ENCODE measurements around the gene CEP192.
A peak's percentile ranks its signal among the peaks of the same experiment; 100 is the strongest.
"Not testable (repeated sequence)": the region's sequence is repeated elsewhere in the genome, so short reads cannot be mapped to it uniquely, and the experiment has no call there.

The CEP192 gene

DNA sequence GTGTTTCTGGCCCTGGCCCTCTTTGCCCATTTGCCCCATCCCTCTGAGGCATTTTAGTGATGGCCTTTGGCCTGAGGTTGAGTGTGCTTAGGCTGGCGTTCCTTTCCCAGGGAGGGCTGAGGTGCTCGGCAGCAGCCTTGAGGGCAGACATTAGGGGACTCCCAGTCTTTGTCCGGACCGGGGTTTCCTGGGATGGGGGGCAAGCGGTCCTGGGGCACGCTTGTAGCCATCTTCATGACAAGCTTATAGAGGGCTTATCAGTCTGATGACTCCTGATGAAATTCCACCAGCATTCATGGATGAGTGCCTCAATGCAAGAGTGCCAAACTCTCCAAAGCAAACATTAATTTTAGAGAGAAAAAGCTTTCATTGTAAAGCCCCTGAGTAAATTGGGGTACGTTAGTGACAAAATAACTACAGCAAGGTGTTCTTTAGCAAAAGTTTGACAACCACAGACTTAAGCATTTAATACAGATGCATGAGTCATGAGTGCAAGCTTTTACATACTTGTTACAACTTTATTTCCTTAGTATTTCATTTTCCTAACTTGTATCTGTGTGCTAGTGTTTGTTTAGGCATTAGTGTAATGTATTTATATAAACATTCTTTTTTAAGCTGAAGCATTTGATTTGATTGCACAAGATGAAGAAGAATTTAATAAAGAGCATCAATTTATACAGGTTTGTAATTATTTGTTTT lies 45.6 kb downstream of the CEP192 start:
- DNase-seq, result no peak

DNA sequence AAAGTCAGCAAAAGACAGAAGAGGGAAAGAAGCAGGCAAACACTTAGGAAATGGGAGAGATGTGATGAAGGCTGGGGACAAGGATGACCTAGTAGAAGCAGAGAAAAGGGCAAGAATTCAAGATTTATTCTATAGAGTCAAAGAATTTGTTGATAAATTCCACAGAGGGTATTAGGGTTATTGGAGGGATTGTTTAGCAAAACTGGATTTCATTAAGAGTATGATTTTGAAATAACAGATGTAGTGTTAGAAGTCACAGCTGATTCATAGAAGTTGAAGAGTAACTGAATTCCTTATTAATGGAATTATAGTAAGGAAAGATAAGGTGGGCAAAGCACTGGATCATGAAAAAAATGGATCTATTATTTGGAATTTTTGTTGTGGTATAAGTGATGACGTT lies 48.6 kb downstream of the CEP192 start:
- DNase-seq, result no peak

DNA sequence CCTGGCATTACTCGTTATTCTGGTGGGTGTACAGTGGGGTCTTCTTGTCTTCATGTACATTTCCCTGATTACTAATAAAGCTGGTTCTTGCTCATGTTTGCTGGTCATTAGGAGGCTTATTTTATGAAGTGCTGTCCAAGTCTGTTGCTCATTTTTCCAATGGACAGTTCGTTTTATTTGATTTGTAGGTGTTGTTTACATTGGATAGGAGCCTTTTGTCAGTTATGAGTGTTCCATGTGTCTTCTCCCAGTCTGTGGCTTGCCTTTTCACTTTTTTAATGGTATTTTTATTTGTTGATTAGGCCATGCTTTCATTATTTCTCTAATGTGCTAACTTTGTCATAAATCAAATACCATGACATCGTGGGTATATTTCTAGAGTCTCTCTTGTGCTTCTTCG lies 51.9 kb downstream of the CEP192 start:
- no peak for DNase-seq

DNA sequence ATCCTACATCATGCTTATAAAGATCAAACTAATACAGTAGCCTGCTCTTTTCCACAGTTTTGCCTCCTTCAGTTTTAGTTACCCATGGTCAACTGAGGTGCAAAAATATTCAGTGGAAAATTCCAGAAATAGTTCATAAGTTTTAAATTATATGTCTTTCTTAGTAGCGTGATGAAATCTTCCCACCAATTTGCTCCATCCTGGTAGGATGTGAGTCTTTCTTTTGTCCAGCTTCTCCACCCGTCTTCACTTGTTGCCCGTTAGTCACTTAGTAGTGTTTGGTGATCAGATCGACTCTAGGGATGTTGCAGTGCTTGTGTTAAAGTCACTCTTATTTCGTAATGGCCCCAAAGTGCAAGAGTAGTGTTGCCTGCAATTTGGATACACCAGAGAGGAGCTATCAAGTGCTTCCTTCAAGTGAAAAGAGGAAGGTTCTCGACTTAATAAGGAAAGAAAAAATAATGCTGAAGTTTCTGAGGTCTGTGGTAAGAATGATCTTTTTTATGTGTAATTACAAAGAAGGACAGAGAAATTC lies 57.0 kb downstream of the CEP192 start:
- DNase-seq, result no peak

DNA sequence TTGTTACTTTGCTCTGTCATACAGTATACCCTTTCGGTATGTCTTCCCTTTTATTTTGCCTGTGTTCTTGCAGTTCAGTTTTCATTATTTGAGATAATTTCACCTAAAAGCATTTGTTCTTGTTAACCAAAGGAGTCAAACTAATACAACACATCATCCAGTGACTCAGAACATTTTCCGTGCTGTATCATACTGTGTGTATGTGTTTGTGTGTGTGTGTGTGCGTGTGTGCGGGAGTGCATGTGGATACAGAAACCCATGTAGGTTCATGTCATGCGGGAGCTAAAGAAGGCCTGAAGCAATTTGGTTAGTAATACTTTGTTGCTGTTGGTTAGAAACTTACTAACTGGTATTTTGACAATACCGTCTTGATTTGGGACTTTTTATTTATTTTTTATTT lies 60.0 kb downstream of the CEP192 start:
- DNase-seq, result no peak

DNA sequence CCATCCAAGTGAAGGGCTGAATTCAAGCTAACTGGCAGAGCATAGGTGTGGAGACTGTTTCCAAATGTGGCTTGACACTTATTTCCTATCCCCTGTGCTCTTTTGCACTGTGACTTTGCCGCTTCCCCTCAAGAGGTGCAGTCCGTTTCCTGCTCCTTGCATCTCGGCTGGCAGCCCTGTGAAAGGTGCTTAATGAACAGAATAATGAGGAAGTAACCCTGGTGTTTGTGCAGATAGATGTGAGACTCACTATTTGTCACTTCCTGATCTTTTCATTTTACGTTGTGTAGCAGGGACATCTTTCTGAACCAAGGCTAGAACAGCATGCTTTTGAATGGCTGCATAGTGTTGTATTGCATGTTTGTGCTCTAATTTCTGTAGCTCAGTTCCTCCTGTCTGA lies 60.8 kb downstream of the CEP192 start:
- no peak for DNase-seq

DNA sequence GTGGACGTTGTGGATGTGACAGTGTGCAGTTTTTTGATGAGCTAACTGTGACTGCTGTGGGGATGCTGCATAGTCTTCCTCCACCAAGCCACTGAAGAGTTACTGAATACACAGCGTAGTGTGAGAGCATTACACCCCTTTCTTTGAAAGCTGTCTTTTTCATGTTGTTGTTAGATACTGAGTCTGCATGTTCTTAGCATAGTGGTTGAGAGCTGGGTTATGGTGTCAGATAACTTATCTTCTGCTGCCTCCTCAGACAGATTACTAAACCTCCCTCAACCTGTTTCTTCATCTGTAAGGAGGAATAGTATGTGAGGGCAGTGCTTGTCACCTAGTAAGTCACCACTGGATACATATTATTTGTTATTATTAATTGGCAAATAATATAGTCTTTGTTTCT lies 63.2 kb downstream of the CEP192 start:
- no peak for DNase-seq

DNA sequence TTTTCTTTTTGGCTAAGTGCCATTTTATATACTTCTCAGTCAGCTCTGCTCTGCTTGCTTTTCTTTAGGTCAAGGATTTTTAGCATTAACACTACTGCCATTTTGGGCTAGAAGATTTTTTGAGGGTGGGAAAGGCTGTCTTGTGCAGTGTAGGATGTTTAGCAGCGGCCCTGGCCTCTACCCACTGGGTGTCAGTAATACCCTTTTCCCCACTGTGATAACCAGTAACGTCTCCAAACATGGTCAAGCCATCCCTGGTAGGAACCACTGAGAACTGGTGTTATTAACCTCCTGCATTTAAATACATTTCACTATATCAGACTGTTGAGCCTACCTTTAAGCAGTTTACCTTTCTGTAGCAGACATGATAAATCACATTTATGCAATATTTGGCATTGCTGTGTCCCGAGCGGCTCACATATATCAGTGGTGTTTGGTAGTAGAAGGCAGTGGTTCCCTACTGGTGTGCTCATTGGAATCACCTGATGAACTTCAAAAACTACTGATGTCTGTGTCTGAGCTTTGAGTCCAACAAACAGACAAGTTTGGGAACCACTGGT lies 70.5 kb downstream of the CEP192 start:
- no peak for DNase-seq

DNA sequence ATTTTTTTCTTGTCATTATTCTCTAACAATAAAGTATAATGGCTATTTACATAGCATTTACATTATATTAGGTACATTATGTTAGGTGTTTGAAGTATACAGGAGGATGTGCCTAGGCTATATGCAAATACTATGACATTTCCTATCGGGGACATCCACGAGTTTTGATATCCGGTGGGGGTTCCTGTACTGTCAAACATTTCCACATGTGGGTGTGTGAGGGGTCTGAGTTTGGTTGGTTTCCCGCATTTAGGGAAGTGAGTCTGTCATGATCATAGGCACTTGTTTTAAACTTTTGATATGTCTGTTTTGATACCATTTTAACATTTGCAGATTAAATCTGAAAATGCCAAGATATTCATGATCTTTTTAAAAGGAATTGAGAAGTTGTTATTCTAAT lies 76.0 kb downstream of the CEP192 start:
- no peak for DNase-seq

DNA sequence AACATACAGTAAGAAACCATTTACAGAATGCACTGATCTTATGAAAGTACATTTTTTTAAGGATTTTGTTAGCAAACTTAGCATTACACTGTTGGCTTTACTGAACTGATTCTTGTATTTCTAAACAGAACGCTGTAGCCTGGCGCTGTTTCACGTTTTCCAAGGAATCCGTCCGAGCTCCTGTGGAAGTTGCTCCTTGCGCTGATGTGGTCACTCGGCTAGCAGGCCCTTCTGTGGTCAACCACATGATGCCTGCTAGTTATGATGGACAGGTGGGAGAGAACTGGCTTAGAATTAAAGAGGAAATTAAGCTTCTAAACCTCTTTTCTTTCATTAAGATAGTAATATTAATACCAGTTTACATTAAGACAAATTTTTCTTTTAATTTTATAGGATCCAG lies 76.8 kb downstream of the CEP192 start:
- no peak for DNase-seq

DNA sequence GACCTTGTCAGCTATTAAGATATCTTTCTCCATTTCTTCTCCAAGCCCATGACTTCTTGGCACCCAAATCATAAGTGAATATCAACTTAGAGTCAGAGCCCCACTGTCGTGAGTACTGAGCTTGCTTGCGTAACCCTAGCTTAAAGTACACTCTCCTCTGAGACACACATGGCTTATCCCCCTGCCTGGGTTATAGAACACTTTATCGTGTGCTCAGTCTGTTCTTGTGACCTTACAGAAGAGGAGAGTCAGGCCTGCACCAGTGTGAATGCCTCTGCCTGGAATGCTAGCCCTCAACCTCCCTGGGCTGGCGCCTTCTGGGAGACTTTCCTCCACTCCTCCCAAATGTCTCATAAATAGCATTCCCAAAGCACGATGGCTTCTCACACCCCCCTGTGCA lies 79.3 kb downstream of the CEP192 start:
- no peak for DNase-seq

DNA sequence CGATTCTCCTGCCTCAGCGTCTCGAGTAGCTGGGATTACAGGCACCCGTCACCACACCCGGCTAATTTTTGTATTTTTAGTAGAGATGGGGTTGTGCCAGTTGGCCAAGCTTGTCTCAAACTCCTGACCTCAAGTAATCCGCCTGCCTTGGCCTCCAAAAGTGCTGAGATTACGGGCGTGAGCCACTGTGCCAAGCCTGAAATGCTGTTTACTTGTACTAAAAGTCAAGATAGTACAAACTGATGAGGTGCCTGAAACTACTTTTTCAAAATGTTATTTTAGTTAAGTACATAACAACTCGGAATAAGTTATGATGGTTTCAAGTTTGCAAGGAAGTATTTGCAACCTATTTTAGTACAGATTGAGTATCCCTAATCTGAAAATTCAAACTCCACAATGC lies 85.7 kb downstream of the CEP192 start:
- DNase-seq, result no peak

DNA sequence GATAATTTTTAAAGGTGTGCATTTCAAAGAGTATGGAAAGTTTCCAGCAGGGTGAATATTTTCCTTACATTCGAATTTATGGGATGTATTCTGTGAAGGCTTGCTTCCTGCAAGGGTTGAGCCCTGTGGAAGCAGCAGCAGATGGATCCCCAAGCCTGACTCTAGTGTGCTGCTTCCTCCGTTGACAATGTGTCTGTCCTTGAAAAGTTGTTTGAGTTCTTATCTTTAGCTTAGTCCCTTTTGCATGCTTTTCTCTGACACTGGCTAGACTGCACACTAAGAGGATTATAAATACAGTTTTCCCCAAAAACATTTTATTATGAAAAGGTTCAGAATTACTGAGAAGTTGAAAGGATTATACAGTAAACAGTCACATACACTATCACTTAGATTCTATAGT lies 86.3 kb downstream of the CEP192 start:
- no peak for DNase-seq

DNA sequence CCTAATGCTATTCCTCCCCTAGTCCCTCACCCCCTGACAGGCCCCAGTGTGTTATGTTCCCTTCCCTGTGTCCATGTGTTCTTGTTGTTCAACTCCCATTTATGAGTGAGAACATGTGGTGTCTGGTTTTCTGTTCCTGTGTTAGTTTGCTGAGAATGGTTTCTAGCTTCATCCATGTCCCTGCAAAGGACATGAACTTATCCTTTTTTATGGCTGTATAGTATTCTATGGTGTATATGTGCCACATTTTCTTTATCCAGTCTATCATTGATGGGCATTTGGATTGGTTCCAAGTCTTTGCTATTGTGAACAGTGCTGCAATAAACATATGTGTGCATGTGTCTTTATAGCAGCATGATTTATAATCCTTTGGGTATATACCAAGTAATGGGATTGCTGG lies 86.9 kb downstream of the CEP192 start:
- DNase-seq, result not testable (repeated sequence)

DNA sequence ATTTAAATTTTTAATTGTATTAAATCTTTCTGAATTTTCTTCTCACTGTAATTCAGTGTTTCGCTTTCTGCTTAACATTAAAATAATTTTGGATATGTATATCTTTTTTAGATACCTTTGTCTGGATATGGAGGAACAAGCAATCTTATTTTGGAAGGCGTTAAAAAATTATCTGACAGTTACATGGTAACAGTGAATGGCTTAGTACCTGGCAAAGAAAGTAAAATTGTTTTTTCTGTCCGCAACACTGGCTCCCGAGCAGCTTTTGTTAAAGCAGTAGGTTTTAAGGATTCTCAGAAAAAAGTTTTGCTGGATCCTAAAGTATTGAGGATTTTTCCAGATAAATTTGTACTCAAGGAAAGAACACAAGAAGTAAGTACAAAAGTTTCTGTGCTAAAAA lies 95.7 kb downstream of the CEP192 start:
- no peak for DNase-seq

DNA sequence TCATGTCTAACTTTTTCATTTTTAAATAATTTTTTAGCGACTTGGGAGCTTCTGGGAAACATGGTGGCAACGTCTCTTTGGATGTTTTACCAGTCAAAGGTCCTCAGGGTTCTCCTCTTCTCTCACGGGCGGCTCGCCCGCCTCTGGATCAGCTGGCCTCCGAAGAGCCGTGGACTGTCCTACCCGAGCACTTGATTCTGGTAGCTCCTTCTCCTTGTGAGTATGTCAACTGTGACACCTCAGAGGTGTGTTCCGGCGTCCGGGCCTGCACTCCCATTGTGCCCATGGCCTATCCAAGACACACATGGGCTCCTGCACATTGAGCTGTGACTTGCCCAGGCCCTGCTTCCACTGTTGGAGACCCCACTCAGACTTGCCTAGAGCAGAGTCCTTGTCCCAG lies 104.3 kb downstream of the CEP192 start:
- DNase-seq, result no peak

DNA sequence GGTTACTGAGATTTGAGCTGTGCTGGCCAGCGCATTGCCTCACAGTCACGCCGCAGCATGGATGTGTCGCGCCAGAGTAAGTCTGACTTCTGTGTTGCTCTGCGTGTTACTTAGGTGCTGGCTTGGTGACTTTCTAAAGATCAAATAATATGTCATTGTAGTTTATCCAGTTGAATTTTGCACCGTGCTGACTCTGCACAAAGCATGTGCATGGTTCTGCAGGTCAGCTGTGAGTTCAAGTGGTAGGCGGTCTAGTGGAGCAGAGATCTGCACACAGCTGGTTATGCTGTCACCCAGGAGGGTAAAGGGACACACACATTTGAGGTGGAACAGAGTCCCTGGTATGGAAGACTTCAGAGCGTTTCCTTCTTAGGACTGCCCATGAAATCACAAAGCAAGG lies 105.1 kb downstream of the CEP192 start:
- DNase-seq, result no peak

DNA sequence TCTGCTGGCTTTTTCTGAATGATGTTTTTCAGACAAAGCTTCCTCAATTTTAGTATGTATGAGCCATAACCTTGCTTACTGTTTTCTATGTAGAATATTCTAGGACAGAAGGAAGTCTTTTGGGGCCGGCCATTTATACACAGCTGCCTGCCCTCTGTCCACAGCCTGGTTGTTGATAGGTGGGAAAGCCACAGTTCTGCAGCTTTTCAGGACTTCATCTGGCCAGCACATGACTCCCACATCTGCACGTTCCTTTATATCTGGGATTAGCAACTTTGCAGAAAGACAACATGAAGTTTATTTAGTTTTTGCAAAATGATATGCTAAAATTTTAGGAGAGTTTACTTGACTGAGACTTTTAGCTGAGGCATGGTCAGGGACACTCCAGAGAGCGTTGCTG lies 105.6 kb downstream of the CEP192 start:
- no peak for DNase-seq

DNA sequence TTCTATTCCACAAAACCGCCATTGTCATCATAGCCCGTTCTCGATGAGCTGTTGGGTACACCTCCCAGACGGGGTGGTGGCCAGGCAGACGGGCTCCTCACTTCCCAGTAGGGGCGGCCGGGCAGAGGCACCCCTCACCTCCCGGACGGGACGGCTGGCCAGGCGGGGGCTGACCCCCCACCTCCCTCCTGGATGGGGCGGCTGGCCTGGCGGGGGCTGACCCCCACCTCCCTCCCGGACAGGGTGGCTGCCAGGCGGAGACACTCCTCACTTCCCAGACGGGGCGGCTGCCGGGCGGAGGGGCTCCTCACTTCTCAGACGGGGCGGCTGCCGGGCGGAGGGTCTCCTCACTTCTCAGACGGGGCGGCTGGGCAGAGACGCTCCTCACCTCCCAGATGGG lies 106.9 kb downstream of the CEP192 start:
- not testable (repeated sequence) for DNase-seq

DNA sequence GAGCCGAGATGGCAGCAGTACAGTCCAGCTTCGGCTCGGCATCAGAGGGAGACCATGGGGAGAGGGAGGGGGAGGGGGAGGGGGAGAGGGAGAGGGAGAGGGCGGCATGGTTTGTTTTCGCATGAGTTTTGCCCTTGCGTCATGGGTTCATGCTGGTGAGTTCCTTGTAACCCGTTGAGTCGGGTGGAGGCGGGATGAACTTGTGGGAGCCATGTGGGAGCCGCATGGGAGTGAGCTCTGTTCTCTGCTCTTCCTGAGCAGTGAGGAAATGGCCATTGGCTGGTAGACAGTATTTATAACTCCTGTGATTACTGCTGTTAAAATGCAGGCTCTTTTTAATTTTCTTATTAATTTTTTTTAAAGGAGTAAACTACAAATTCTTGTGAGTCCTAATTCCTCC lies 108.0 kb downstream of the CEP192 start:
- no peak for DNase-seq

DNA sequence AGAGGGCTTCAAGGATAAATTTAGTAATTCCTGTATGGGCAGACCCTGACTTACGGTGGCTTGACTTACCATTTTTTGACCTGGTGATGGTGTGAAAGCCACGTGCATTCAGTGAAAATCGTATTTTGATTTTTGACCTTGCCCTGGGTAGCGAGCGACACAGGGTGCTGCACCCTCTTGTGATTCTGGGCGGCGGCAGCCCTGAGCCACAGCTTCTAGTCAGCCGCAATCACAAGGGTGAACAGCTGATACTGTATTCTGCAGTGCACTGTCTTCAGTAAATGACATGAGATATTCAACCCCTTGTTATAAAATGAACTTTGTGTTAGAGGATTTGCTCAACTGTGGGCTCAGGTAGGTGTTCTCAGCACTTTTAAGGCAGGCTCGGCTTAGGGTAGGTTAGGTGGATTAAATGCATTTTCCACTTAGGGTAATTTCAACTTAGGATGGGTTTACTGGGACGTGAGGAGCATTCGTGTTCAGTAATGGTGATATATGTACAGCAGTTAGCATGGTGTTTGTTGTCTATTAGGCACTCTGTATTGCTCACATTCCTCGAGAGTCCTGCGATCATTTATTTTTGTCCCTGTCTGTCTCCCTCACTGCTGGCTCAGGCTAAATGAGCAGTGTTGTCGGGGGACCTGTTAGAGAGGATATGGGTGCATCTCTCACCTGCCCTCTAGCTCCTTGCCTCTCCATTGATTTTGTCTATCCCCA lies 109.9 kb downstream of the CEP192 start:
- DNase-seq, result no peak

DNA sequence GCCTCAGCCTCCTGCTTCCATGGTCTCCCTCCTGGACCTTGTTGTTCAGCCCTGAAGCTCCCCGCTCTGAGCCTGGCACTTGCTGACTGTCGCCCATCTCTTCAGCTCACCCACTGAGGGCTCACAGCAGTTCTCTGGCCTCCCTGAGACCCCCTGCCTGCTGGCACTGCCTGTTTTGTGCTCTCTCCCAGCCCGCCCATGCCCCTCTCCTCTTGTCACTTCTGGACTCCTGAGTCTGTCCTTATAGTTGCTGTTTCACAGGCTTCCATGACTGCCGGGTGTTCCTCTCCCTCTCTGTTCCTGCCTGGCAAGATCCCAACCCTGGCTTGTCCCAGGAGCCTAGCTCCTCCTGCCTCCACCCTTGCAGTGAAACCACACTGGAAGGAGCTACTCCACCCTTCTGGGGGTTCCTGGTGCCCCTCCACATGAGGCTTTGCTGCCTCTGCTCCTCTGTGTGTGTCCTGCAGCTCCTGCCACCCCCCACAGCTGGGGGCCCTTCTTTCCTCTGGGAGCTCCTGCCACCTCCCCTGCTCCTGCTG lies 110.6 kb downstream of the CEP192 start:
- DNase-seq, result no peak

DNA sequence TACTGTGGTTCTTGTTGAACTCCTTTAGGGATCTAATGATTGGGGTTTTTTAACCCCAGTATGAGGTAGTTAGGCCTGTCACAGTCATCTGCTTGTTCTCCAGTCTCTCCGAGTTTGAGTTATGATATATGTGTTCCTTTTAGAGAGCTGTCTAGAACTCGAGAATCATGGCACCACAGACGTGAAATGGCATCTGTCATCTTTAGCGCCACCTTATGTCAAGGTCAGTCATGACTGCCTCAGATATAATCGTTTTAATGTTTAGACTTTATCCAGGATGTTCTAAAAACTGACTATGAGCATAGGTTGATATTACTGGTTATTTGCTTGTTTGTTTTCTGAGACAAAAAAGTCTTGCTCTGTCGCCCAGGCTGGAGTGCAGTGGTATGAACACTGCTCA lies 112.2 kb downstream of the CEP192 start:
- DNase-seq, result peak; percentile 21

DNA sequence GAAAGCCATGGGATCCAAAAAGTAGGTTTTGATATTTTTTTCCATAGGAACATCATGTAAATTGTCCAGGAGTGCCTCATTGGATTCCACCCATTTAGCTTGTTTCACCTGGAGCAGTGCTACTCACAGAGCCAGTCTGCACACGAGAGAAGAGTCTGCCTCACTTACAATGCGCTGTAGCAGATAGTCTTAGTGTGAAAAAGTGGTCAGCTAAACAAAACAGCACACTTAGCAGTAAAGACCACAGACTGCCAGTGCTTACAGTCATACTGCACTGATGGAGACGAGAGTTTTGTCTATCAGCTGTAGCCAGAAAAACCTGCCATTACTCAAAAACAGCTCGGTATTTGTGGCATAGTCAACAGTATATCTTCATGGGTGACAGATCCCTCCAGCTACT lies 113.9 kb downstream of the CEP192 start:
- DNase-seq, result no peak

All from RPMI8226 (cell line).